Endothelial cell of umbilical vein (primary cell): Measurements from ENCODE around the gene NDUFS8.

Experiments used
- CTCF ChIP-seq, 2 donors: IDR thresholded peaks; 1 replicate in 1 of 2; 2 replicates in 1 of 2; pipeline ENCODE4 v1.5.1; 2011; ENCODE audit warnings: low read length in 2 of 2, mild to moderate bottlenecking in 2 of 2, moderate library complexity in 2 of 2, control low read depth in 1 of 2, inconsistent platforms in 1 of 2, low read depth in 1 of 2; ENCODE audit not compliant: insufficient read depth in 1 of 2; ENCODE audit errors: extremely low read depth in 1 of 2
- EZH2 ChIP-seq: IDR thresholded peaks from 2 replicates; pipeline ENCODE4 v1.6.1; 2012; ENCODE audit warnings: borderline replicate concordance, low read depth, mild to moderate bottlenecking, moderate library complexity, low read length, inconsistent platforms; ENCODE audit not compliant: severe bottlenecking
- FOS ChIP-seq: IDR thresholded peaks from 2 replicates; pipeline ENCODE4 v1.6.1; 2011; ENCODE audit warnings: mild to moderate bottlenecking, low read length, moderate library complexity, borderline replicate concordance; ENCODE audit not compliant: insufficient read depth
- MAX ChIP-seq: IDR thresholded peaks from 2 replicates; pipeline ENCODE4 v1.6.1; 2011; ENCODE audit not compliant: insufficient read depth, insufficient read length
- POLR2A ChIP-seq: IDR thresholded peaks from 2 replicates; pipeline ENCODE4 v1.6.1; 2012; ENCODE audit warnings: low read depth, mild to moderate bottlenecking, control low read depth, low read length
- POLR2AphosphoS5 ChIP-seq: IDR thresholded peaks from 2 replicates; pipeline ENCODE4 v1.6.1; 2012; ENCODE audit warnings: low read depth, mild to moderate bottlenecking, control low read depth, low read length, moderate library complexity; ENCODE audit not compliant: insufficient read depth

GRCh38 chr11:68026391-68027105 lies 3.9 kb upstream of the NDUFS8 start:
- TF ChIP-seq POLR2AphosphoS5 (no peak), CTCF (IDR thresholded peaks at IDR 0.05; ENCODE audit: extremely low read depth in 1 of 2, insufficient read depth in 1 of 2, low read depth in 1 of 2, low read length in 2 of 2) (no peak), EZH2 (no peak), MAX (no peak), POLR2A (no peak), FOS (no peak)
